Activated CD8-positive, alpha-beta memory T cell treated with anti-CD3 and anti-CD28 coated beads, Interleukin-2, amount 10 ng/mL, durations not matched to agents 7 days and 5 days (primary cell): Measurements from ENCODE around the gene CASZ1. TPM values are rescaled to one million over a fixed set of nuclear protein-coding genes. Genes with fewer than 3 reads are reported as not detected.

ENCODE experiments used
- ATAC-seq: fragments of 150-1000 bp; cut with Tn5 transposase; one replicate; pipeline ENCODE4 v1.10.0; 2021; ENCODE audit warnings: moderate library complexity
- CTCF ChIA-PET: fragments of 350-600 bp; sonication (Branson Sonifier 250); formaldehyde crosslinking; loops from one replicate; lab custom pipeline; 2021; ENCODE audit warnings: antibody characterized with exemption; lab: Charles Lee
- DNase-seq: peaks from one replicate; pipeline ENCODE4 v3.0.0-alpha.2; 2020
- H3K27ac Mint-ChIP-seq: one replicate; pipeline ENCODE4 v1.8.0; 2021; ENCODE audit warnings: mild to moderate bottlenecking, mixed read lengths
- H3K27me3 Mint-ChIP-seq: one replicate; pipeline ENCODE4 v1.8.0; 2021; ENCODE audit warnings: mixed read lengths
- H3K36me3 Mint-ChIP-seq: one replicate; pipeline ENCODE4 v1.8.0; 2021; ENCODE audit warnings: mild to moderate bottlenecking, mixed read lengths
- H3K4me1 Mint-ChIP-seq: one replicate; pipeline ENCODE4 v1.8.0; 2021; ENCODE audit warnings: mixed read lengths
- H3K4me3 Mint-ChIP-seq: one replicate; pipeline ENCODE4 v1.8.0; 2021; ENCODE audit warnings: mild to moderate bottlenecking, moderate library complexity, mixed read lengths
- H3K9me3 Mint-ChIP-seq: one replicate; pipeline ENCODE4 v1.8.0; 2022; ENCODE audit warnings: low read depth, mixed read lengths
- total RNA-seq, 2 experiments: library from RNA; stranded (reverse); gene quantifications; one replicate each; pipeline ENCODE4 v1.2.3, GENCODE V29; 2021

Gene CASZ1
- total RNA-seq, 2 experiments from 2014 or later = 8.8 to 16.3 TPM

- CTCF ChIA-PET = no interaction called here
- ATAC-seq = no peak
- H3K27me3 Mint-ChIP-seq = peaks cover 2% of the 10 kb centered on the region
Observed at GRCh38 chr1:10771789-10772188, 24.7 kb downstream of the CASZ1 start.

GRCh38 chr1:10768552-10768951 is 27.9 kb downstream of the CASZ1 start:
- no peak for DNase-seq
- H3K27ac Mint-ChIP-seq = no peak overlapping the region
- CTCF ChIA-PET = no interaction called here
- H3K36me3 Mint-ChIP-seq = no peaks in the 10 kb centered on the region
- no peak overlapping the region for H3K4me3 Mint-ChIP-seq
- peaks cover 2% of the 10 kb centered on the region for H3K27me3 Mint-ChIP-seq
- H3K4me1 Mint-ChIP-seq = no peaks in the 10 kb centered on the region
- ATAC-seq = no peak
- no peaks in the 10 kb centered on the region for H3K9me3 Mint-ChIP-seq

More at GRCh38 chr1:10771789-10772188, 24.7 kb downstream of the CASZ1 start:
- Mint-ChIP-seq H3K4me1 (no peaks in the 10 kb centered on the region), H3K27ac (no peak overlapping the region), H3K4me3 (no peak overlapping the region), H3K36me3 (no peaks in the 10 kb centered on the region), H3K9me3 (no peaks in the 10 kb centered on the region)
- no peak for DNase-seq

GRCh38 chr1:10767282-10767681 is 29.2 kb downstream of the CASZ1 start:
- ATAC-seq = no peak
- no peaks in the 10 kb centered on the region for H3K9me3 Mint-ChIP-seq
- H3K4me1 Mint-ChIP-seq = no peaks in the 10 kb centered on the region
- H3K36me3 Mint-ChIP-seq = no peaks in the 10 kb centered on the region
- H3K27ac Mint-ChIP-seq = no peak overlapping the region
- H3K27me3 Mint-ChIP-seq = peaks cover 4% of the 10 kb centered on the region
- H3K4me3 Mint-ChIP-seq = no peak overlapping the region
- DNase-seq = no peak
- CTCF ChIA-PET = no interaction called here

- Mint-ChIP-seq H3K9me3 (no peaks in the 10 kb centered on the region), H3K4me1 (no peaks in the 10 kb centered on the region), H3K4me3 (no peak overlapping the region), H3K36me3 (no peaks in the 10 kb centered on the region), H3K27me3 (peaks cover 4% of the 10 kb centered on the region), H3K27ac (no peak overlapping the region)
- ATAC-seq = no peak
- DNase-seq = no peak
- CTCF ChIA-PET = no interaction called here
Observed at GRCh38 chr1:10765734-10766478, 30.5 kb downstream of the CASZ1 start.

GRCh38 chr1:10765304-10765703 is 31.1 kb downstream of the CASZ1 start:
- Mint-ChIP-seq H3K27me3 (peaks cover 4% of the 10 kb centered on the region), H3K9me3 (no peaks in the 10 kb centered on the region), H3K4me3 (no peak overlapping the region), H3K4me1 (no peaks in the 10 kb centered on the region), H3K27ac (no peak overlapping the region), H3K36me3 (no peaks in the 10 kb centered on the region)
- CTCF ChIA-PET = no interaction called here
- DNase-seq = no peak
- no peak for ATAC-seq

GRCh38 chr1:10764296-10764798 is 32.1 kb downstream of the CASZ1 start:
- Mint-ChIP-seq H3K9me3 (no peaks in the 10 kb centered on the region), H3K36me3 (no peaks in the 10 kb centered on the region), H3K4me1 (no peaks in the 10 kb centered on the region), H3K27me3 (peaks cover 2% of the 10 kb centered on the region), H3K4me3 (no peak overlapping the region), H3K27ac (no peak overlapping the region)
- CTCF ChIA-PET = no interaction called here
- ATAC-seq (no peak), DNase-seq (no peak)

- ATAC-seq = no peak
- Mint-ChIP-seq H3K27ac (no peak overlapping the region), H3K9me3 (no peaks in the 10 kb centered on the region), H3K36me3 (no peaks in the 10 kb centered on the region), H3K4me3 (no peak overlapping the region), H3K27me3 (peaks cover 4% of the 10 kb centered on the region), H3K4me1 (no peaks in the 10 kb centered on the region)
- no peak for DNase-seq
- CTCF ChIA-PET = no interaction called here
Observed at GRCh38 chr1:10762875-10763274, 33.6 kb downstream of the CASZ1 start.

- DNase-seq (no peak), ATAC-seq (no peak)
- H3K27ac Mint-ChIP-seq = no peak overlapping the region
- no peaks in the 10 kb centered on the region for H3K4me1 Mint-ChIP-seq
- H3K27me3 Mint-ChIP-seq = peaks cover 5% of the 10 kb centered on the region
- H3K36me3 Mint-ChIP-seq = no peaks in the 10 kb centered on the region
- CTCF ChIA-PET = no interaction called here
- no peak overlapping the region for H3K4me3 Mint-ChIP-seq
- H3K9me3 Mint-ChIP-seq = no peaks in the 10 kb centered on the region
Observed at GRCh38 chr1:10762153-10762523, 34.3 kb downstream of the CASZ1 start.

- DNase-seq = no peak
- Mint-ChIP-seq H3K9me3 (no peaks in the 10 kb centered on the region), H3K4me1 (no peaks in the 10 kb centered on the region), H3K36me3 (no peaks in the 10 kb centered on the region), H3K27ac (no peak overlapping the region), H3K4me3 (no peak overlapping the region), H3K27me3 (peaks cover 5% of the 10 kb centered on the region)
- ATAC-seq = no peak
- CTCF ChIA-PET = no interaction called here
Observed at GRCh38 chr1:10761503-10762152, 34.8 kb downstream of the CASZ1 start.

- no peak for DNase-seq
- CTCF ChIA-PET = no interaction called here
- no peaks in the 10 kb centered on the region for H3K9me3 Mint-ChIP-seq
- H3K4me3 Mint-ChIP-seq = no peak overlapping the region
- no peak for ATAC-seq
- no peaks in the 10 kb centered on the region for H3K4me1 Mint-ChIP-seq
- no peaks in the 10 kb centered on the region for H3K36me3 Mint-ChIP-seq
- H3K27ac Mint-ChIP-seq = no peak overlapping the region
- peaks cover 5% of the 10 kb centered on the region for H3K27me3 Mint-ChIP-seq
Observed at GRCh38 chr1:10760566-10761502, 35.6 kb downstream of the CASZ1 start.

GRCh38 chr1:10759413-10760200 is 36.8 kb downstream of the CASZ1 start:
- no peak for ATAC-seq
- Mint-ChIP-seq H3K36me3 (no peaks in the 10 kb centered on the region), H3K4me1 (no peaks in the 10 kb centered on the region), H3K27me3 (peaks cover 5% of the 10 kb centered on the region), H3K27ac (no peak overlapping the region), H3K9me3 (no peaks in the 10 kb centered on the region), H3K4me3 (no peak overlapping the region)
- CTCF ChIA-PET = no interaction called here
- DNase-seq = no peak

- no peaks in the 10 kb centered on the region for H3K4me1 Mint-ChIP-seq
- ATAC-seq (no peak), DNase-seq (no peak)
- CTCF ChIA-PET = no interaction called here
- no peak overlapping the region for H3K27ac Mint-ChIP-seq
- peaks cover 3% of the 10 kb centered on the region for H3K27me3 Mint-ChIP-seq
- H3K36me3 Mint-ChIP-seq = no peaks in the 10 kb centered on the region
- H3K4me3 Mint-ChIP-seq = no peak overlapping the region
- H3K9me3 Mint-ChIP-seq = no peaks in the 10 kb centered on the region
Observed at GRCh38 chr1:10756842-10757241, 39.6 kb downstream of the CASZ1 start.
